Hematopoietic multipotent progenitor cell treated with erythropoietin and hydrocortisone succinate and interleukin-3 and kit ligand, for 8 days (in vitro differentiated cells): Measurements from ENCODE around the gene KRTAP5-4.
"Not testable (repeated sequence)": the region's sequence is repeated elsewhere in the genome, so short reads cannot be mapped to it uniquely, and the experiment has no call there.

ENCODE experiments used
- DNase-seq: peaks from one replicate; pipeline ENCODE4 v3.0.0-alpha.2; 2015

KRTAP5-4 gene

DNA sequence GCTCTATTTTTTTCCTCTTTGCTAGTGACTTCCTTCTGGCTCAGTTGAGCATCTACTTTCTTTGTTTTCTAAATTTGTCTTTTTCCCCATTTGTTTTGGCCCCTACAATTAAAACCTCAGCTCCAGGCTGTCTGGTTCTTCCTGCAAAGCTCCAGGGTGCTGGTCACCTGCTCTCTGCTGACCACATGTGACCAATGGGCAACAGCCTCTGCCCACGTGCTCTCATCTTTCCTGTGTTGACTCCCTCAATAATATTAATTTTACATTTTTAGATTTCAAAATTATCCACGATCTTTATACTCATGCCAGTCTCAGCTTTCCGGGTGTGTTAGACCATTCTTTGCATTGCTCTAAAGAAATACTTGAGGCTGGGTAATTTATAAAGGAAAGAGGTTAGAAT, 23.5 kb downstream of the KRTAP5-4 start:
- DNase-seq = not testable (repeated sequence)

DNA sequence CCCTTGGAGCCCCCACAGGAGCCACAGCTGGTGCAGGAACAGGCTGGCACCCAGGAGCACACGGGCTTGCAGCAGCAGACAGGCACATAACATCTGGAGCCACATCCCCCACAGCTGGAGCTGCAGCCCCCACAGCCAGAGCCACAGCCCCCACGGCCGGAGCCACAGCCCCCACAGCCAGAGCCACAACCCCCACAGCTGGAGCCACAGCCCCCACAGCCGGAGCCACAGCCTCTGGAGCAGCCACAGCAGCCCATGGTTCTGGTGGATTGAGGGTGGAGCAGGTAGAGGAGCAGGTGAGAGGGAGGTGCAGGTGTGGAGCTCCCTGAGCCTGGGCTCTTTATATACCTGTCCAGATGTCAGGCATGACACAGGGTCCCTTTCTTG, 24.0 kb downstream of the KRTAP5-4 start, which contains the start of gene KRTAP5-2:
TSS of gene KRTAP5-2 (minus strand) at position 301 of the 387 bp plus-strand sequence. CDS start at position 257, 44 bp downstream.
- DNase-seq = no peak

DNA sequence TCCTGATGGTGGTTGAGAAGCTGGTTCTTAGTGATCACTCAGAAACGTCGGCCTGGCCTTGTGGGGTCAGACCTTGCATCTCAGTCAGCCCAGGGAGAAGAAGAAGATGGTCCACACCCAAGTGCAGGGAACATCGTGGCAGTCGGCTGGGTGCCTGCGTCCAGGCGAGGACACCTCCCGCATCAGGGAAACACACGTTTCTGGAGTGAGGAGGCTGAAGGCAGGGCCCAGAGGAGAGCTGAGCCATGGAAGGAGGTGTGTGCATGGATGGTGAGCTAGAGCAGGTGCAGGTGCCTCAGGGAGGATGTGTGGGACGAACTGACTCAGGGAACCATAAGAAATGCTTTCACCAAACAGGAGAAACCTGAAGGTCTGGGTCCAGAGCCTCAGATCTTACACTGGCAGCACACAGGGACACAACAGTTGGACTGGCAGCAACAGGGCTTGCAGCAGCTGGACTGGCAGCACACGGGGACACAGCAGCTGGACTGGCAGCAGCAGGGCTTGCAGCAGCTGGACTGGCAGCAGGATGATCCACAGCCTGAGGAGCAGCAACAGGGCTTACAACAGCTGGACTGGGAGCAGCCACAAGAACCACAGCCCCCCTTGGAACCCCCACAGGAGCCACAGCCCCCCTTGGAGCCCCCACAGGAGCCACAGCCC, 24.5 kb downstream of the KRTAP5-4 start:
- no peak for DNase-seq

DNA sequence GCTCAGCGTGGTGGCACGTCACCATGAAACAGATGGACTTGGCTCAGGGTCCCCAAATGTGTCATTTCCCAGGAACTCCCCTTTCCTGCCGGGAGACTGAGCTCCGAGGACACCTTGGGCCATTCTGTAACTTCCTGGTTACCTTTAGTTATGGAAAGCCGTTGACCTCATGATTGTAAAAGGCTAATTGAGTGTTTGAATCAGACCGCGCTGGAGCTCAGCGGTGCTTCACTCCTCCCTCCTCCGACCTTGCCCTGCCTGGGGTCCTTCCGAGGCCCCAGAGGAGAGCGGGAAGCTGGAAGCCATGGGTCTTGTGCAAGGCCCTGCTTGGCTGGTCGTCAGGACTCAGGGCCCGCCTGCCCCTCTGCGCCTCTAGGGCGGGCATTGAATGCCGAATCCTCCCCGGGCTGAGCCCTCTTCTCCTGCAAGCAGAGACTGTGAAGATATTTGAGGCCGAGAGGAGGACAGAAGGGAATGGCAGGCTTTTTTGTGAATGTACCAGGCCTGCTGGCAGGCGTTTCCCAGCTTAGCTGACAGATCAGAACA, 25.3 kb downstream of the KRTAP5-4 start:
- not testable (repeated sequence) for DNase-seq

DNA sequence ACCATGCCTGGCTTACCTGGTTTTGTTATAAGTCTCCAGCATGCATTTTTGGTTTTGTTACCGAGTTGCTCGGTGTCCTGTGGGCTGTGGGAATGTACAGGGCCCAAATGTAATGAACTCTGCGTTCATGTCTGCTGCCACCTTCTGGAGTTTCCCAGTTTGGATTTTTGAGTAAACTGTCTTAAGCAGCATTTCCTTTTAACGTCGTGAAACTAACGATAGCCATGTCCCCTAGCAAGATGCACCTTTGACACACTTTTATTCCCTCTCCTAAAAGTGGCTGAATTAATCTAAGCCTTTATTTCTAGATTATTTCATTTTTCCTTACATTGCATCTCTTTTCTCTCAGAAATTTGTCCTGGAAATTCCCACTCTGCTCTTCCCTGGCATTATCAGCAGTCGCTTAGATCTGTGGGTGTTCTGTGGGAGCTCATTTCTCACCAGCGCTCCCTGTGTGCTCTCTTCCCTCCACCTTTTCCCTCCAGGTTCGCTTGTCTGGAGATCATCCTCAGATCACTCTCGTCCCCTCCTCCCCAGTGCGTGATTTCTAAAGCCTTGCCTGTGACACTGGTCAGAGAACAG, 25.9 kb downstream of the KRTAP5-4 start:
- DNase-seq = not testable (repeated sequence)

DNA sequence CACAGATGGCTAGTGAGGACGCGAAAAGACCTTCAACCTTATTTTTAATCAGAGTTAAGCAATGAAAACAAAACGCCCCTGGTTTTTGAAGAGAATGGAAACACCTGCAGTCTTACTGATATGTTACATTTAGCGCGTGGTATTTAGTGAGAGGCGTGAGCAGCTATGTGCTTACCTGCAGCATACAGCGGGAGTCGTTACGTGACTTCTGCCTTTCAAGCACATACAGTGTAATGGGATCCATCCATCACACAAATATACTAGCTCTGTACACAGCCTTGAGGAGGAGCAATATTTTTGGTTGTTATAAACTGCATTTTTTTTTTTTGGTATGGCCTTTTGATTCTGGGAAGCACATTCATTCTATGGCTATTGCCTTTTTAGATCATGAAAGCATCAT, 29.3 kb downstream of the KRTAP5-4 start:
- no peak for DNase-seq

DNA sequence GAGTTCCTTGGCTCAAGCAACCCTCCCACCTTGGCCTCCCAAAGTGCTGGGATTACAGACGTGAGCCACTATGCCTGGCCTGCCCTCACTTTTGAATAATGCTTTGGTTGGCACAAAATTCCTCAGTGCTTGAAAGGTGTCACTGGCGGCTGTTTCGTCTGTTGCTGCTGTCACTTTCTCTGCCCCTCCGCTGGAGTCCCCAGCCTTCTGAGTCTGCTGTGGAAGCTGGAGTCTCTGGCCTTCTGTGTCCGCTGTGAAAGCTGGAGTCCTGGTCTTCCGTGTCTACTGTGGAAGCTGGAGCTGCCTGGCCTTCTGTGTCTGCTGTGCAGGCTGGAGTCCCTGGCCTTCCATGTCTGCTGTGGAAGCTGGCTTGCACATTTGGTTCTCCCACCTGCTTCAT, 31.9 kb downstream of the KRTAP5-4 start:
- no peak for DNase-seq

DNA sequence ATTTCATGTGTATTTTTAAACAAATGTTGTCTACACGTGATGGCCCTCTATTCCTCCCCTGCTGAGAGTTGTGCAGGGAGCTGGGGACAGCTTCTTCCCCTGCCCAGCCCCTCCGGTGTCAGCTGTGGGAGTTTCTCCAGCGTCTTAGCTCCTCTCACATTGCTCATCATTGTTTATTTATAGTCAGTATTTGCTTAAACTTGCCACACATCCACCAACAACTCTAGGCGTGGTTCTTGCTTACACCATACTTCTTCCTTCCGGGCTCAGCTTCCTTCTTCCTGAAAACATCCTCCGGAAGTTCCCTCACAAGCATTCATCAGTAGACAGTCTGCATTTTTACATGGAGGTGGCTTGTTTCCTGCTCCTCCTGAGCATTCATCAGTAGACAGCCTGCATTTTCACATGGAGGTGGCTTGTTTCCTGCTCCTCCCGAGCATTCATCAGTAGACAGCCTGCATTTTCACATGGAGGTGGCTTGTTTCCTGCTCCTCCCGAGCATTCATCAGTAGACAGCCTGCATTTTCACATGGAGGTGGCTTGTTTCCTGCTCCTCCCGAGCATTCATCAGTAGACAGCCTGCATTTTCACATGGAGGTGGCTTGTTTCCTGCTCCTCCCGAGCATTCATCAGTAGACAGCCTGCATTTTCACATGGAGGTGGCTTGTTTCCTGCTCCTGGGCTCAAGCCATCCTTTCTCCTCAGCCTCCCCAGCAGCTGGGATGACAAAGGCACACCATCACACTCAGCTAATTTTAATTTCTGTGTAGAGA, 32.6 kb downstream of the KRTAP5-4 start:
- DNase-seq = not testable (repeated sequence)

DNA sequence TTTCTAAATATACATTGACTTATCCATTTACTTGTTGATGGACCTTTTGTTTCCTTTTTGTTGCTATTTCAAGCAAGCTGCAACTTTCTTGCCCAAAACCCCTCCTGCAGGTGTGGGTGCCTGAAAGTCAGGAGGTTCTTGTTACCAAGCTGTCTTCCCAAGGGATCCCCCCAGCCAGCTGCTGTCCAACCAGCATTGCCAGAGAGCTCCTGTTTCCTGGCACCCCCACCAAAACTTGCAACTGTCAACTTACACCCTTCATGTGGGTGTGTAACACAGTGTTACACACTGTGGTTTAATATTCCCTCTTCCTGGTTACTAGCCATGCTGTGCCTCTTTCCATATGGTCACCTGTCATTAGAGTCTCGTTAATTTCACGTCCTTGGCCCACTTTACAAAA, 35.2 kb downstream of the KRTAP5-4 start:
- no peak for DNase-seq

DNA sequence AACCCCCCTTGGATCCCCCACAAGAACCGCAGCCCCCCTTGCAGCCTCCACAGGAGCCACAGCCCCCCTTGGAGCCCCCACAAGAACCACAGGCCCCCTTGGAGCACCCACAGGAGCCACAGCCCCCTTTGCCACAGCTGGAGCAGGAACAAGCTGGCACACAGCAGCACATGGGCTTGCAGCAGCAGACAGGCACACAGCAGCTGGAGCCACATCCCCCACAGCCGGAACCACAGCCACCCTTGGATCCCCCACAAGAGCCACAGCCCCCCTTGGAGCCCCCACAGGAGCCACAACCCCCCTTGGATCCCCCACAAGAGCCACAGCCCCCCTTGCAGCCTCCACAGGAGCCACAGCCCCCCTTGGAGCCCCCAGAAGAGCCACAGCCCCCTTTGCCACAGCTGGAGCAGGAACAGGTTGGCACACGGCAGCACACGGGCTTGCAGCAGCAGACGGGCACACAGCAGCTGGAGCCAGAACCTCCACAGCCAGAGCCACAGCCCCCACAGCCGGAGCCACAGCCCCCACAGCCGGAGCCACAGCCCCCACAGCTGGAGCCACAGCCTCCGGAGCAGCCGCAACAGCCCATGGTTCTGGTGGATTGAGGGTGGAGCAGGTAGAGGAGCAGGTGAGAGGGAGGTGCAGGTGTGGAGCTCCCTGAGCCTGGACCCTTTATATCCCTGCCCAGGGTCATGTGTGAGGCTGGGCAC, 37.1 kb downstream of the KRTAP5-4 start, which contains the start of gene KRTAP5-1:
TSS of gene KRTAP5-1 (minus strand) at position 623 of the 710 bp plus-strand sequence. CDS start at position 589, 34 bp downstream.
- not testable (repeated sequence) for DNase-seq

DNA sequence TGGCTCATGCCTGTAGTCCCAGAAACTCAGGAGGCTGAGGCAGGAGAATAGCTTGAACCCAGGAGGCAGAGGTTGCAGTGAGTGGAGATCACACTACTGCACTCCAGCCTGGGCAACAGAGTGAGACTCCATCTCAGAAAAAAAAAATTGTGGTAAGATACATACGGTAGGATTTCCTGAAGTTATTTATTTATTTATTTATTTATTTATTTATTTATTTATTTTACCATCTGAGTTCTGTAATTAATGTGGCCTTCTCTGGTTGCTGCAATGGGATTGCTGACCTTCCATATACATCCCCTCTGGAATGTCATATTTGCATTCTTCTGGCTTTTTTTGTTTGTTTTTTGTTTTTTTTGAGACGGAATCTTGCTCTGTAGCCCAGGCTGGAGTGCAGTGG, 39.0 kb downstream of the KRTAP5-4 start:
- not testable (repeated sequence) for DNase-seq

DNA sequence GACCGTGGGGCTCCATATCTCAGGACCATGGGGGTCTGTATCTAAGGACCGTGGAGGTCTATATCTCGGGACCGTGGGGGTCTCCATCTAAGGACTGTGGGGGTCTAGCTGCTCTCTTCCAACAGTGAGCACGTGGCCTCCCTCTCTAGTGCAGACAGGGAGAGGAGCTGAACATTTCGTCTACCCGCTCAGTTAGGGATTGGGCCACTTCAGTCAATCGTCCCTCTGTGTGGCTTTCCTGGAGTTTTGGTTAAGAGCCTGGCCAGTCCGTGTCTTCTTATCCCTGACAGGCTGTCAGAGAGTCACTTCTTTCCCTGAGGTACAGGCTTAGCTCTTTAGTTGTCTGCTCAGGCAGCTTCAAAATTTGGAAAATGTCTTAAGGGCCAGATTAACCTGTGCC, 40.0 kb downstream of the KRTAP5-4 start:
- DNase-seq = no peak

DNA sequence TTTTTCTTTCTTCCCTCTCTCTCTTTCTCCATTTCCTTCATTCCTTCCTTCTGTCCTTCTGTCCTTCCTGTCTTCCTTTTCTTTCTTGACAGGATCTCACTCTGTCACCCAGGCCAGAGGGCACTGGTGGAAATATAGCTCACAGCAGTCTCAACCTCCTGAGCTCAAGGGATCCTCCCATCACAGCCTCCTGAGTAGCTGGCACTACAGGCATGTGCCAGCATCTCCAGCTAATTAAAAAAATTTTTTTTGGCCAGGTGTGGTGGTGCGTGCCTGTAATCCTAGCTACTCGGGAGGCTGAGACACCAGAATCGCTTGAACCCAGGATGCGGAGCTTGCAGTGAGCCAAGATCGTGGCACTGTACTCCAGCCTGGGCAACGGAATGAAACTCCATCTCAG, 45.1 kb downstream of the KRTAP5-4 start:
- no peak for DNase-seq

DNA sequence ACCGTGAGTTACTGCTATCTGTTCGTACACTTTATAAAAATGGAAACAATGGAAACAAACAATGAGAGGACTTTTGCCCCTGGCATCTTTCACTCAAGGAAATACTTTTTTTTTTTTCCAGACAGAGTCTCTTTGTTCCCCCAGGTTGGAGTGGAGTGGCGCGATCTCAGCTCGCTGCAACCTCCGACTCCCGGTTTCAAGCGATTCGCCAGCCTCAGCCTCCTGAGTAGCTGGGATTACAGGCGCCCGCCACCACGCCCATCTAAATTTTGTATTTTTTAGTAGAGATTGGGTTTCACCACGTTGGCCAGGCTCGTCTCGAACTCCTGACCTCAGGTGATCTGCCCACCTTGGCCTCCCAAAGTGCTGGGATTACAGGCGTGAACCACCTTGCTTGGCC, 46.2 kb downstream of the KRTAP5-4 start:
- not testable (repeated sequence) for DNase-seq

DNA sequence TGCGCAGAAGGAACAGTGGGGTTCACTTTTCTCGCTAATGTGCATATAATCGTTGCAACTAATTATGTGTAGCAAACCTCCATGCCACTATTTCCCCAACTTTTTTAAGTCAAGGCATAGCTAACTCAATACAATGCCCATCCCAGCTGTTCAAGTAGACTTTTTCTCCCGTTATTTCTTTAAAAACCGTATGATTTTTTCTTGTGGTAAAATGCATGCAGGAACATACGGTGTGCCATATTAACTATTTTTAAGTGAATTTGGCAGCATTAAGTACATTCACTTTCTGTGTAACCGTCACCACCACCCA, 47.0 kb downstream of the KRTAP5-4 start:
- DNase-seq = no peak

DNA sequence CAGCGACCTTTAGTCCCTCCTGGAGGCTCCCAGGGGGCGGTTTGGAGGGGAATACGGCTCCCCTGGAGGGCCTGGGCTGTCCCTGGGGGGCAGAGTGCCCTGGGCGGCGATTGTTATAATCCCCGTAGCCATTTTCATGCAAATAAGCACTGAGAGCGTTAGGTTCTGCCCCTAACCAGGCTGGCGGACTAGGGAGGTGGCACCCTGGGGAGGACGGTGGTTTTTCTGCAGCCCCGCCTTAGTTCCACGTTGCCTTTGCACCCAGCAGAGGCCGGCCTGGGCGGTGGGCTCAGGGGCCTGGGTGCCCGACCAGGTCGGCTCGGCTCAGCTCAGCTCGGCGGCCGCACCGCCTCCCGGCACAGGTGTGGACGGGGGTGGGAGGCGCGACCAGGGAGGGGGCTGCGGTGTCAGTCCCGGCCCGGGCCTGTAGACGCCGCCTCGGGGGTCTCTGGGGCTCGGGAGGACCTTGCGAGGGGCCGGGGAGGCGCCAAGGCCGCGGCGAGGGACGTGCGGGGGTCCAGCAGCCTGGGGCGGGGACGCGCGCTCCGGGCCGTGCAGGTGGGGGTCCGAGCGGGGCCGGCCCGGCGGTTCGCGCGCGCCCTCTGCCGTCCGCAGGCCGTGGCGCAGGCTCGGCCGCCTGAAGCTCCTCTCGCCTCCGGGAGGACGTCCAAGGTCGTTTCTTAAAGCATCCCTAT, 47.6 kb downstream of the KRTAP5-4 start:
- DNase-seq = peak; percentile 33

DNA sequence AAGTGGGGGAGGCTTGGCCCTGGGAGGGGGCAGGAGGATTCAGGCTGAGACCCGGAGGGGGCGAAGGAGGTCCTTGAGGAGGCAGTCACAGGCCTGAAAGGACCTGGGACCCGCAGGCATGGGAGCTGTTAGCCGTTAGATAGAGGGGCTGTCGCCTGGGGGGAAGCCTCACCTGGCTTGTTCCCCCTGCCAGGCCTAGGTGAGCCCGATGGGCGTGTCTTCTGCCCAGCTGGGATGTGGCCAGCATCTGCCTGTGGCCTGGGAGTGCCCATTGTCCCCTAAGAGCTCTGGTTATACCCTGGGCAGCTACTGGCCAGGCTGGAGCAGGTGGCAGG, 48.1 kb downstream of the KRTAP5-4 start:
- DNase-seq = no peak

DNA sequence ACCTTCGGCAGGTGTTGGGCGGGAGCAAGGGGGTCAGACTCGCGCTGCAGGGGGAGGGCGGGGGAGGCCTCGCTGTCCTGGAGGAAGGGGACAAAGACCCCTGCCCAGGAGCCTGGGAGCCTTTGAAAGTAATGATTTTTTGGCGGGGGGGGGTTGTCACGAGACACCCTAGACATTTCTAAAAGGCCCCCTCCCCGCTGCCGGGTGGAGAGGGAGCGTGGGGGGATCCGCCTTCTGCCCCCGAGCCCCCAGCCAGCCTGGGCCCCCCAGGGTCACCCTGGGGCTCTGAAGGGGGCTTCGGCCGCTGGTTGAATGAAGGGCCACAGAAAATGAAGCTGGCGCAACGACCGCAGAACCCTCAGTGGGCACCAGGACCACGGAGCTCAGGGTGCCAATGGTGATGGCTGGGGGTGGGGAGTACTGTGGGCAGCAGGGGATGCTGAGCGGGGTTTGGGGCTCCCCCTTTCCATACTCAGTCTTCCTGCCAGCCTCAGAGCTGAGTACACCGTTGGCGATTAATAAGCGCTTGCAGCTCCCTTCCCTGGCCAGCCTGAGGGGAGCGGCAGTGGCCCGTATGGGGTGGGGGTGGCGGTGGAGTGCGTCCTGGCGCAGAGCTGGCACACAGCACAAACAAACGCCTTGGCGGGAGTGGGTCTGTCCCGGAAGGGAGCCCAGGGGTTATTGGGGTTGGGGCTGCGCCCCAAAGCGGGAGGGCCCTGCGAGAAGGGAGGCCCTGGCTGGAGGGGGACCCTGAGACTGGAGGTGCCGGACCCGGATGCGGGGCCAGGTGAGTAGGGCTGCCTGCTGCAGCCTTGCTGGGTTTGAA, 48.6 kb downstream of the KRTAP5-4 start:
- DNase-seq = no peak

DNA sequence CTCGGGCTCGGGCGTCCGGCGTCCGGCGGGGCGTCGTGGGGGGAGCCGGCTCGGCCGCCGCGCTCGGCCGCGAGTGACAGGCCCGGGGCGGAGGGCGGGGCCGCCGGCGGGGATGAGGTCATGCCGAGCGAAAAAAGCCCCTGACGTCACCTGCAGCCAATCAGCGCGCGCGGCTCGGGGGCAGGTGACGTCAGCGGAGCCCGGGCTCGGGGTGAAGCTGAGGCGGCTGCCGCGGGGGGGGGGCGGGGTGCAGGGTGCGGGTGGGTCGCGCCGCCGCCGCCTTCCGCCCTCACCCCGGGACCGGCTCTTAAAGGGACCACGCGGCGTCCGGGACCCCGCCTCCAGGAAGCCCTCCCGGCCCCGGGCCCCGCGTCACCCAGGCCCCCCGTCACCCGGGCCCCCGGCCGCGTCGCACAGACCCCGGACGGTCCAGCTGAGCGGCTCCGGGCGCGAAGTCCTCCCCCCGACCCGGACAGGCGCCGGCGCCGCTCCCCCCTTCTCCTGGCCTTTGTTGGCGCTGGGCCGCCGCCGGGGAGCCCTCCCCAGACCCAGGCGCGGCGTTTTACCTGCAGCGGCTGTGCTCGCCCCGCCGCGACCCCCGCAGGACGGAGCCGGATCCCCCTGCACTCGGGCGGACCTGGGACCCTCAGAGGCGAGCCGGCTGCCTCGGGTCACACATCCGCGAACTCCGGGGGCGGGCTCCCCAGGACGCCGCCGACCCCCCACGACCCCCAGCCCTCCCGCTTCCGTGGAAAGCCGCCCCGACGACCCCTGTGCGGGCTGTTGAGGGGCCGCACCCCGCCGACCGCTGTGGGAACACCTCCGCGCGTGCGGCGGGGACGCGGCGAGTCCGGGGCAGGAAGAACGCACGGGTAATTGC, 49.5 kb downstream of the KRTAP5-4 start, which contains the start of gene DUSP8:
TSS of gene DUSP8 (minus strand) at position 75 of the 880 bp plus-strand sequence. CDS start 6,445 bp downstream, outside the sequence.
- DNase-seq = peak; percentile 58

DNA sequence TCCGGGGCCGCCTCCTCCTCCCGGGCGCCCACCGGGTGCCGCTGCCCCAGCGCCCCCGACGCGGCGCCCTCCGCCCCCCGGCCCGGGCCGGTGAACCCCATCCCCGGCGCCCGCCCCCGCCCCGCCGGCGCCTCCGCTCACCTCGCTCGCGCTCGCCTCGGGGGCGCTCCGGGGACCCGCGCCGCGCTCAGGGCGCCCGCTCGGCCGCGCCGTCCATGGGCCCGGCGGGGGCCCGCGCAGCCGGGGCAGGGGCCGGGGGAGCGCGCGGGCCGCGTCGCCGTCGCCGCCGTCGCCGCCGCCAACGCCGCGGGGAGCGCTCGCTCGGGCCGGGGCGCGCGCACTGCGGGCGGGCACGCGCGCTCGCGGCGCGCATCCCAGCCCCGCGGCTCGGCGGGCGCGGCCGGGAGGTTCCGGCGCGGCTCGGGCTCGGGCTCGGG, 50.2 kb downstream of the KRTAP5-4 start:
- DNase-seq = no peak
